GM21723 (cell line): ENCODE data around the gene CD34.
A peak's percentile ranks its signal among the peaks of the same experiment; 100 is the strongest.

Source experiments
- ATAC-seq: cut with Tn5 transposase; IDR thresholded peaks from one replicate; pipeline ENCODE4 v1.9.1; 2021; ENCODE audit warnings: mild to moderate bottlenecking, moderate library complexity; ENCODE audit not compliant: unreplicated experiment

Gene CD34, protein sequence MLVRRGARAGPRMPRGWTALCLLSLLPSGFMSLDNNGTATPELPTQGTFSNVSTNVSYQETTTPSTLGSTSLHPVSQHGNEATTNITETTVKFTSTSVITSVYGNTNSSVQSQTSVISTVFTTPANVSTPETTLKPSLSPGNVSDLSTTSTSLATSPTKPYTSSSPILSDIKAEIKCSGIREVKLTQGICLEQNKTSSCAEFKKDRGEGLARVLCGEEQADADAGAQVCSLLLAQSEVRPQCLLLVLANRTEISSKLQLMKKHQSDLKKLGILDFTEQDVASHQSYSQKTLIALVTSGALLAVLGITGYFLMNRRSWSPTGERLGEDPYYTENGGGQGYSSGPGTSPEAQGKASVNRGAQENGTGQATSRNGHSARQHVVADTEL

DNA sequence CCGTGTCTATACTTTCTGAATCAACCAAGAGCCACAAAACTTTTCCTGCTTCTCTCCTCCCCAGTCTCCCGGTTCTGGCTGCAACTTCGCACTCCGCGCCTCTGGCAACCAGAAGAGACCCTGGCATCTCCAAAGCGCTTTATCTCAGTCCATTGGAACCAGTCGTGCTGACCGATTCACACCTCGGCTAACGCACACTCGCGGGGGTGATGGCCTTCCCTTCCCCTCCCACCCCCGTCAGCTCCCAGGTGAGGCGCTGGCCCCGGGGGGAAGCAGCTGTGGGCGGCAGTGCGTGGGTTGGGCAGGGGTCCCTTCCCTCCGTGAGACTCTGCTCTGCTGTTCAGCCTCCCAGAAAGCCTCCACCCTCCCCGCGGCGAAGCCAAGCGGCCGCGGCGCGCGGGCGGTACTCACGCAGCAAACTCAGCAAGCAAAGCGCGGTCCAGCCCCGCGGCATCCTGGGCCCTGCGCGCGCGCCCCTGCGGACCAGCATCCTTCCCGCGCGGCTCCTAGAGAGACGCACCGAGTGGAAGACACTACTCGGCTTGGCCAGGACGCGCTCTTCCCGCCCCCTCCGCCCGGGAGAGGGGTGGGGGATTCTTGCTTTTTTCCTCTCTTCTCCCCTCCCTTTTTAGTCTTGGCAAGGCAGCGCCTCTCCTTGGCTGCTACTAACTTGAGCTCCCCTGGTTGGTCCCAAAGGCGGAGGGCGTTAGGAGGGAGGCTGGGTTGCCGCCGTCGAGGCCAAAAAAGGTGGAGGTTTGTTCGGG is at the start of gene CD34:
CD34 (minus strand) TSS at position 535 of the 764 bp plus-strand sequence; CDS start at position 490, 45 bp downstream.
- no peak for ATAC-seq

DNA sequence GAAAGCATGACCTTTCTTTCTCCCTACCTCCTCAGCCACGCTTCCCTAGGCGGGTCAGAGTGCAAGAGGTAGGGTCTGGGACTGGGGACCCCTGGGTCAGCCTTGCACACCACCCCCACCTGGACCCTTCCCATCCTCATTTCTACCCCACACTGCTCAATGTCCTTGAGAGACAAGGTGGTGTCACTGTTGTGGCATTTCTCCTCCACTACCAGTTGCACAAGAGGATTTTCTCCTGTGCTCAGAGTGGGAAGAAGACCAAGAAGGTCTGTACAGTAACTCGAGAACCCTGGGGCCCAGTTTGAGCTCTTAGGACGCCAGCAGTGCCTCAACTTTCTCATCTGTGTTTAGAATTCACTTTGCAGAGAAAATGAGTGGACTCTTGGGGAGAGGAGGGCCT is 49.4 kb upstream of the CD34 start:
- no peak for ATAC-seq

DNA sequence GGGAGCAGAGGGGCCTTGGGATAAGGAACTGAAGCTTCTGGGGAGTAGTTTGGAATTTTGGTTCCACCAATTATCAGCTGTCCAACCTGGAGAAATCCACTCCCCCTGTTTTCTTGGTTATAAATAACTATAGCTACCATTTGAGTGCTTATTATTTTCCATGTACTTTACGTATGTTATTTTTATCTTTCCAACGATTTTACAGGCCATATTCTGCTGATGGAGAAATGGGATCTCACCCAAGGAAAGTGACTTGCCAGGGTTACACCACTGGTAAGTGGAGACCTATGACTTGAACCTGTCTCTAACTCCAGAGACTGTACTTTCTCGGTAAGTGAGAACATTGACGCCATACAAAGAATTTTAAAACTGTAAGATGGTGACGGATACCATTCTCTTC is 49.0 kb upstream of the CD34 start:
- ATAC-seq: no peak

DNA sequence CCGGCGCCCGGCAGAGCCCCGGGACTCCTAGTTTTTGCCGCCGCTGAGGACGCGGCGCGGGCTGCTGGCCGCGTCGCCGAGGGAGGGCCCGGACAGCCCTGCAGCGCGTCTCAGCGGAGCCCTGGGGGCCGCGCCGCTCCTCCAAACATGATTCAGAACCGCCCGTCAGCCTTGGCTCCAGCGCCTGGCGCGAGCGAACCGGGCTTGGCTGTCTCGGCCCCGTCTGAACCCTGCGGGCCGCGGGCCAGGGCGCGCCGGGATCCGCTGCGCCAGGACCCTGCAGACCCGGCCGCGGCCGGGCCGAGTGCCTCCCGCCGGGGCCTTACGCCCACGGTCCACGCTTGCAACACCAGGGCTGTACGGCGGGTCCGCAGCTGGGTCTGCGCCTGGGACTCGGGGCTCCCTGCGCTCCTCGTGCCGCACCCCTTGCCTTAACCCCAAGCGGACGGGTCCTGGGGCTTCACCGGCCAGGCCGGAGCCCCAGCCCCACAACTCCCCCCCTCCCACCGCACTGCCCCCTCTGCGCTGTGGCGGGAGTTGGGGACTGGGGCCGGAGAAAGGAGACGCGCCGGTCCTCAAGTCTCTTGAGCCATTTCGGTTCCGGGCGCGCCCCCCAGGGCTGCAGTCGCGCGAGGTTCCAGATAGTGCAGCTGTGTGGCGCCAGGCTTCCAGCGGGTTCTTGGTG is 48.4 kb upstream of the CD34 start:
- ATAC-seq: no peak

DNA sequence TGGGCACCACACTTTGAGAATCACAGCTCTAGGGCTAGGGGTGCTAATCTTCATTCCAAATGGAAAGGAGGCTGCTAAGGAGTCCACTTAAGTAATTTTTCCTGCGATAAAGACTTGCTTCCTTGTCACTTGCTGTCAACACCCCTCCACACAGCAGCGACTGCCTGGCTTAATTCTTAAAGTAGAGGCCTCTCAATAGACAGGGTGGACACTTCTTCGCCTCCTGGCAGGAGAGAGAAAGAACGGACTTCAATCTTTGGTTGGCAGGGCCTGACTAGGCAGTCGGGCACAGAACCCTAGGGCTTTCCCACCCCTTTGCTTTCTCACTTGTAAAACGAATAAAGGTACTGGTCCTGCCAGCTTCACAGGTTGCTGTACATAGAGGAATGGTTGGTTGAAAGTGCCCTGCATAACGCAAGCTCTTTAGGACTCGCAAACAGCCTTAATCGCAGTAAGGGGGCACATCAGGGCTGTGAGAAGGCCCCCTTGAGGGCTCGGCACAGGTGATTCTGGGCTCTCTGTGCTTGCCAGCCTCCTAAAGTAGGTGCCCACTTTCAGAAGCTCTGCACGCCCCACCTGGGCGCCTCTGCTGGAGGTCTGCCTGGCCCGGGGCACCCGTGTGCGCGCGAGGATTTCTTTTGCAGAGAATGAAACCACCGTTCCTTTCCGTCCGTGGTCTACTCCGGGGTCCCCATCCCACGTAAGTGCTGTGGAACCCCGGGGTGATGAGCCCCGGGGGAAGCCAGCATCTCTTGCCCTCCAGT is 47.6 kb upstream of the CD34 start:
- ATAC-seq: no peak

DNA sequence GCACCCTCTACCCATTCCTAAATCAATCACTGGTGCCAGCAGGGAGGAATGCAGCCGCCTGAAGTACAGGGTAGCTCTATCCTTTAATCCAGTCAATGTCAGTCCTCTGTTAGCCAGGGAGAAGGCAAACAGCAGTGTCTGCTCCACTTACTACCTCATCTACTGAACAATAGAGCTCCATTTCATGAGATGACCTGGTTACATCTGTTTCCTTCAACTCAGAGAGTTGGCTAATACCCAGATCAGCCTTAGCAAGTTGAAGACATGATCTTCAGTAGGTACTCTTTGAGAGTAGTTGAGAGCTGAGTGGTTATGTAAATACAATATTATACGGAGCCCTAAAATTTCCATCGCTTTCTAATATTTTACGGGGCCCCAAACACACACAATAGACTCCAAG is 46.1 kb upstream of the CD34 start:
- no peak for ATAC-seq

DNA sequence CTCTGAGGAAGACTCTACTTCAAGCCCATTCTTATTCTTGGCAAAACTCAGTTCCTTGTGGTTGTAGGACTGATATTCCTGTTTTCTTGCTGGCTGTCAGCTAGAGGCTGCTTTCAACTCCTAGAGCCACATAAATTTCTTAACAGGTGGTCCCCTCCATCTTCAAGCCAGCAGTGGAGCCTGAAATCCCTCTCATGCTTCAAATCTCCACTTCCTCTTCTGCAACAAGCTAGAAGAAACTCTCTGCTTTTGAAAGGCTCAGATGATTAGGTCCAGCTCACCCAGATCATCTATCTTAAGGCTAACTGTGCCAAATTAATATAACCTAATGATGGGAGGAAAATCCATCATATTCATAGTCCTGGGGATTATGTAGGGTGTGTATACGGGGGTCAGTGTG is 43.2 kb upstream of the CD34 start:
- ATAC-seq: no peak

DNA sequence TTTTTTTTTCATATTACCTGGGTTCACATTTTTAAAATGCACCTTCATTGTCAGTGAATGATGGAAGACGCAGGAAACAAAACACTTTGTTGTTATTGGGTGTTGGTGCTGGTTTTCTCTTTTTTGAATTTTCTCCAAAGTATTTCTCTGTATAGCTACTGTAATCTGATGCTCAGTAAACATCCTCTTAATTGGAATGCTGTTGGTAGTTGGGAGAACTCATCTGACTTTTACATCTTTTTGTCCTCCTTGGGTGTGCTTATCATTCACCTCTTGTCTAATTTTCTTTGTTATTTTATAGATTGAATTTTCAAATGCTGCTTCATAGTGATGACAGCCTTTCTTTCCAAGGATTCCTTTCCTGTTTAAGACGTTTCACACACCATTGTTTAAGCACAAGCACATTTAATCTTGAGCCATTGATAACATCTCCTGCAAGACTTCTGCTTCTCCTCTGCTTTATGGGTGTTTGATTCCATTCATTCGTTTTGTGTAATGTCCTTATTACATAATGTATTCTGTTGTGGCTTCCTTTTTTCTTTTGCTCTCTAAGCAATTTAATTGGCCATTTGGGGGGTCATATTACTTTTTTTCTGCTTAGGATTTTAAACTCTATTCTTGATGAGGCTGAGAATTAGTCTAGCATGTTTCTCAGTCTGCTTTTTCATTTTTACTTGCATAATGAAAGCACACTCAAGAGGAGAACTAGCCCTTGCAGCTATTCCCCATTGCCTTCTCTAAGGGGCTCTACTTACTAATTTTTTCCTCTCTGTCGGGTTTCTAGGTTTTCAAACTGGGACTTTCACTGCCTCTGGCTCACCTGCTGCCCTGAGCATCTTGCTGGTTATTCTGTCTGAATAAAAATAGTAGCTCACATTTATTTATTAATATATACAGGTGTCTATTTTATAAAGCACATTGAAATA is 42.0 kb upstream of the CD34 start:
- no peak for ATAC-seq

DNA sequence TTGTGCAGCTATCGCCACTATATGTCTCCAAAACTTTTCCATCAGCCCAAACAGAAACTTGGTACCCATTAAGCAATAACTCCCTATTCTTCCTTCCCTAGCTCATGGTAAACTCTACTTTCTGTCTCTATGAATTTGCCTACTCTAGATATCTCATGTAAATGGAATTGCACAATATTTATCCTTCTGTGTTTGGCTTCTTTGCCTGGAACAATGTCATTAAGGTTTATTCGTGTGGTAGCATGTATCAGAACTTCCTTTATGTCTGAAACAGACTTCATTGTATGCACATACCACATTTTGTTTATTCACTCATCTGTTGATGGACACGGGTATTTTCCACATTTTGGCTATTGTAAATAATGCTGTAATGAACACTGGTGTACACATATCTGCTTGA is 40.7 kb upstream of the CD34 start:
- ATAC-seq: no peak

DNA sequence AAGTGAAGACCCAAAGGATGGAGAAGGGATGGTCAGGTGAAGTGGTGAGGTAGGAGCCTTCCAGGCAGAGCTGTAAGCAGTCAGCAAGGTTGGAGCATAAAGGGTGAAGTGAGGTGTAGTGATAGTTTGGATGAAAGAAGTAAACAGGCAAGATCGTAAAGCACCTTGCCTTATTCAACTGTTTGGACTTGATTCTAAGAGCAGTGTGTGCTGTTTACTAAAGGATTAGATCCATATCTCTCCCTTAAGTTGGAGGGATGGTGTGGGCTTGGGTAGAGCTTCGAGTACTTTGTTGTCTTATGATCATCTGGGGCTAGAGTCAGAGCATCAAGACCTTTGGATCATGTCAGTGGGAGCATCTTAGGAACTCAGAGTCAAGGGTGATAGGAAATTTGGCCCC is 39.8 kb upstream of the CD34 start:
- ATAC-seq: no peak

DNA sequence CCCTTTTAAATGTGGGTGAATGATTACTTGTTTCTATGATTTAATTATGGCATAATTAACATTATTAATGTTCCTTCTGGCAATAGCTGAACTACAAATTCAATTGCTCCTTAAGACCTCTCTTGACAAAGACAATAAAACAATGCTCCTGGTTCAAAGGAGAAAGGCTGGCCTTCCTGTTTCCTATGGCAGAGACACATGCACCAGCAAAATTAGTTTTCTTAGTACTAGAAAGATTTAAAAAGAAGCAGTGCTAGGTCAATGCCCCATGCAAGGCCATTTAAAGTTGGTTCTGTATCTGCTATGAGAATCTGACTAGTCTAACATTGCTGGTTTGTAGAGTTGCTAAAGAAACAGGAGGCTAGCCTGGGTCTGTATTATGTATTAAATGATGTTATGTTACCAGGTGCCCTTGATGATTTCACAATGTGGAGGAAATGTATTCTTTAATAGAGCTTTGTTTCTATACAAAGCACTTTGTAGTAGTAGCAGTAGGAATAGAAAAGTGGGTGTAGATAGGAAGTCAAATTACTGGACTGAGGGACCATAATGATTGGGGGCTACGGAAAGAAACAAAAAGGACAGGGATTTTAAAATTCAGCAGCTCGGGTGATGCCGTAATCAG is 38.8 kb upstream of the CD34 start:
- no peak for ATAC-seq

DNA sequence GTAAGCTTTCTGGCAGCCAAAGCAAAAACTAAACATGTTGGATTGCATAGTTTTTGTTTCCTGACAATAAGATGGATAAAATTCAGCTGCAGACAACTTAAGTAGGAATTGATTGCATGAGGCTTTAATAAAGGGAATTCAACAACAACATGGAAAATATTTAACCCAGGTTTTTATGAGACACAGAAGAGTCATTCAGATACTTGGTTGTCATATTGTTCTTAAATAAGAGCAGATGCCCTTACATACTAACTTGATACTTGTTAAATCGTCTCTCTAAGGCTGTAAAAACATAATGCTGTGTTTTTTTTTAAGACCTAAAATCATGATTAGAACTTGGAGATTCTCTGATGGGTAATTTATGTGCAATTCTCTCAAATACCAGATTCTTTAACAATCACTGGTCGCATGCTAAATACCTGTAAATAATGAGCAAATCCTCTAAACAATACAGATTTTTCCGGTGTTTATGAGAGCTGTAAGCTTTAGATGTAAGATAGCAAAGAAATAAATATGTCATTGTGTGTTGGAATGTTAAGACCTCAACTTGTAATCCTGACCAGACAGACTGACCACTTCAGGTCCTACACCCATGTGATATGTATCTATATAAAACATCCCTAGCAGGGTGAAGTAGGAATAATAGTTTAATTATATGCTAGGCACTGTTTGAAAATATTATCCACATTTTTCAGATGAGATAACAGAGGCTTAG is 37.8 kb upstream of the CD34 start:
- ATAC-seq: no peak

DNA sequence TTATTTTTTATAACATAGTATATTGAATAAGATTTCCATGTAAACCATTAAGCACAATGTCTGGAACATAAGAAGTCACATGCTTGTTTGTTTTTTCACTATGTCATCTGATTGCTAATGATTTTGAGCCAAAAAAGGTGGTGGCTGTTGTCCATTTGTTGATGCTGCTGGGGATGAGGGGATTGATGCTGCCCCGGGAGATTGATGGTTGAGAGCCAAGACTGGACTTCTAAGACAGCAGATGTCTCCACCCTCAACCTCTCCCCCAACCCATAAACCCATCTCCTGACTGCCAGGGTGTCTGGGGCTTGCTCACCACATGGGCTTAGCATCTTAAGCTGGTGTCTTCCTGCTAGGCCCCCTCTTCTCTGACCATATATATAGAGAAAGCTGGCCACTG is 35.8 kb upstream of the CD34 start:
- ATAC-seq: no peak

DNA sequence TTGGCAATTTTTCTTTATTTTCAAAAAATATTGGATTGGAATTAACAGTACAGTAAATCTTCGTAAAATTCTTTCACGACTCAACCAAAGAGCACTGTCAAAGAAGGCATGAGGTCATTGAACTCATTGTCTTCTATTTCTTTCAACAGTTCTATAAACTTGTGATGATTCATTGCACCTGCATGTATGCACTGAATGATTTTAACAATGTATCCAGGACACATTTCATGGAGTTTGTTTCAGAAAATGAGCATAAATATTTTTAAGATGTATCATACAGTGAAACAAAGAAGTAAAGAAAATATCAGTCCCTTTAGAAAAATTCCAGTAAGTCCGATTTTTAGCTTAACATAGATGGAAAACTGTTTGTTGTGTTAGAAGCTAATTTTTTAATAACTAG is 33.6 kb upstream of the CD34 start:
- ATAC-seq: no peak

DNA sequence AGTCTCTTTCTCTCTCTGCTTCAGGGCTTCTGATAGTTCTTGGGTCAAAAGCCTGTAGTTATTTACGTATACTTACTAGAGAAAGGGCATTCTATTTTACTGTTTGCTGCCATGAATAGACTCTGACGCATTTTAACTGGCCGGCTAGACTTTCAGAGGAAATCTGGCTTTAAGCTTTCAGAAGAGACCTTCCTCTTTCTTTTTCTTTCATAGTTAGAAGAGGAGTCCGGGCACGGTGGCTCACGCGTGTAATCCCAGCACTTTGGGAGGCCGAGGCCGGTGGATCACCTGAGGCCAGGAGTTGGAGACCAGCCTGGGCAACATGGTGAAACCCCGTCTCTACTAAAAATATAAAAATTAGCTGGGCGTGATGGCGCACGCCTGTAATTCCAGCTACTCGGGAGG is 31.4 kb upstream of the CD34 start:
- peak; percentile 63 for ATAC-seq

DNA sequence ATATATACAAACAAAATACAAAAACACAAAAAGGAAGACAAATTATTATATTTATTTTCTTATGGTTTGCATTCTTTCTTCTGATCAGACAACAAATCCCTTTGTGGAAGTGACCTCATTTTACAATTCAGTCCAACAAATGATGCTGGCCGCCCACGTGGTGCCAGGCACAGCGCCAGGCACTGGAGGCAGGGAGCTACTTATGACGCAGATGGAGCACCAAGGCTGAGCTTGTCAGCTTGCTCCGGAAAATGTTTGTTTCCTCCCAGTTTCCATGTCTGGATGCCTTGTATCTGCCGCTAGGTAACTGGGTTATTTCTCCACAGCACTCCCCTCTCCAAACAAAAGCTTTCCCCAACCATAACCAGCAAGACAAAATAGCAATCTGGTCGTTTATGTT is 30.7 kb upstream of the CD34 start:
- ATAC-seq: no peak

DNA sequence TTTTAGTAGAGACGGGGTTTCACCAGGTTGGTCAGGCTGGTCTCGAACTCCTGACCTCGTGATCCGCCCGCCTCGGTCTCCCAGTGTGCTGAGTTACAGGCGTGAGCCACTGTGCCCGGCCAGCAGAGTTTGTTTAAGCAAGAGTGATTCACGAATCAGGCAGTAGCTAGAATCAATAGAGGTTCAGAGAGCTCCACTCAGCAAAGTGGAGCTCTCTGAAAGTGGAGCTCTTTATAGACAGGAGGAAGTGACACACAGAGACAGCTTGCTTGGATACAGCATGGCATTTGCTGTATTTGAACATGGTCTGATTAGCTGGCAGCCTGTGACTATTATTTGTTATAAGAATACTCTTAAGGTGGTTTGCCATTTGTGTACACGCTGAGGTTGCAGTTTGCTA is 27.1 kb upstream of the CD34 start:
- ATAC-seq: no peak

DNA sequence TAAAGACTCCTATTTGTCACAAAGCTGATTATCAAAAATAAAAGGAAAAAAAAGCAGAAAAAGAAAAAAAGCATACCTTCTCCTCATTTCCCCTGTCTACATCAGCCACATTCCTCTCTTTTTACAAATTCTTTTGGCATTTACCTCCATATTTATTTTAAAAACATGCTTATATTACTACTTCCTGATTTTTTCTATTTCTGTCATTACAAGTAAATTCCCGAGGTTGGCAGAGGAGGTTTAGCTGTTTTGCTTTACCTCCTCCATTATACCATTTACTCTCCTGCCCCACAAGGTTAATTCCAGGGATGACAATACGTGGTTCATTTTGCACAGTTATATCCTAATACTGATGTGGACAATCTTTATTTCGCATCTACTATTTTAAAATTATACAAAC is 26.3 kb upstream of the CD34 start:
- no peak for ATAC-seq

DNA sequence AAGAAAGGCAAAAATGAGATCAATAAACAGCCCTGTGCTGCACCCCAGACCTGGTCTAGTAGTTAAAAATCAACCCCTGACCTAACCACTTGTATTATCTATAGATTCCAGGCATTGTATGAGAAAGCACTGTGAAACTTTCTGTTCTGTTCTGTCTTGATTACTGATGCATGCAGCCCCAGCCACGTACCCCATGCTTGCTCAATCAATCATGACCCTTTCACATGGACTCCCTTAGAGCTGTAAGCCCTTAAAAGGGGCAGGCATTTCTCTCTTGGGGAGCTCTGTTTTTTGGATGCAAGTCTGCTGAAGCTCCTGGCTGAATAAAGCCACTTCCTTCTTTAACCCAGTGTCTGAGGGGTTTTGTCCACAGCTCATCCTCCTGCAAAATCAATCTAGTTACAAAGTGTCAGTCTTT is 24.2 kb upstream of the CD34 start:
- ATAC-seq: peak; percentile 99
